Activated T-cell treated with anti-CD3 and anti-CD28 coated beads, Interleukin-2, amount 50 U/mL, for 1 hour (primary cell): ENCODE data around the gene MYNN.
A peak's percentile ranks its signal among the peaks of the same experiment; 100 is the strongest.

Source experiments
- DNase-seq: peaks from one replicate; pipeline ENCODE4 v3.0.0-alpha.2; 2020

Gene MYNN

GRCh38 chr3:169780742-169781141 lies 7.5 kb downstream of the MYNN start:
- DNase-seq = no peak

DNA sequence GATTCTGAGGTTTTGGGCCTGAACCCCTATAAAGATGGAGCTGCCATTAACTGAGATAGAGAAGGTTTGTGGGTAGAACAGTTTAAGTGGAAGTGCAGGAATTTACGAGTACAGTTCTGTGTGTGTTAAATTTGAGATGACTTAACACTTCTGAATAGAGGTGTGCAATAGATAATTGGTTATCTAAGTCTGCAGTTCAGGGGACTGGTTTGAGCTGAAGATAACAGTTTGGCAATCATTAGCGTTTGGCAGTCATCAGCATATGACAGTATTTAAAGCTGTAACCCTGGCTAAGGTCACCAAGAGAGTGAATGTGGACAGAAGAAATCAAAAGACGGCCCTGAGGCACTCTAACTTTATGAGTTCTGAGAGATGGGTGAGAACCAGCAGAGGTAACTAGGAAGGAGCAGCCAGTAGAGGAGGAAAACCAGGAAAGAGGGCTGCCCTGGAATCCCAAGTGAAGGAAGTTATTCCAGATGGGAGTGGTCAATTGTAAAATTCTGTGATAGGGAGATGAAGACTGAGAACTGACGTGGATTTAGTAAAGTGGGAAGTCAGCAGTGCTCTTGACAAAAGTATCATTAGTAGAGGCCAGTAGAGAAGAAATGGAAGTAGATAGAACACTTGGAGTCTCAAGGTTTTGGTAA lies 8.1 kb downstream of the MYNN start:
- DNase-seq = no peak

DNA sequence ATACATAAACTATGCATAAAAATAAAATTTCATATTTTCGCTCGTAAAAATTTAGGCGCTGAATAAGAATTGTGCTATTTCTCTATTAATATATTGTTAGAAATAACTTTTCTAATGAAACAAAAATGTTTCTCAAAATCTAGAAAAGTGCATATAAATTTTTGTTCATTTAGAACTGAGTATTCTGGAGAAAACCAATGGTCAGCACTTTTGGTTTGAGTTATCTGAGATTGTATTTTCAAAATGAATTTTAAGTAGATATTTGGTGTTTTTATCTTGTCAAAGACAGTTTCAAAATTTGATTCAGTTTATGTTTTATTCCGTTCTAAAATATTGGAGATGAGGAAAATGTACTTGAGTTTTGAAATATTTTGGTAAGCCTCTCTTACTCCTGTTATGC lies 13.9 kb downstream of the MYNN start:
- DNase-seq = no peak

GRCh38 chr3:169787791-169788190 lies 14.6 kb downstream of the MYNN start:
- DNase-seq = no peak

GRCh38 chr3:169790219-169790618 lies 17.0 kb downstream of the MYNN start:
- no peak for DNase-seq

- no peak for DNase-seq
Measured at GRCh38 chr3:169790687-169791429, 17.7 kb downstream of the MYNN start.

DNA sequence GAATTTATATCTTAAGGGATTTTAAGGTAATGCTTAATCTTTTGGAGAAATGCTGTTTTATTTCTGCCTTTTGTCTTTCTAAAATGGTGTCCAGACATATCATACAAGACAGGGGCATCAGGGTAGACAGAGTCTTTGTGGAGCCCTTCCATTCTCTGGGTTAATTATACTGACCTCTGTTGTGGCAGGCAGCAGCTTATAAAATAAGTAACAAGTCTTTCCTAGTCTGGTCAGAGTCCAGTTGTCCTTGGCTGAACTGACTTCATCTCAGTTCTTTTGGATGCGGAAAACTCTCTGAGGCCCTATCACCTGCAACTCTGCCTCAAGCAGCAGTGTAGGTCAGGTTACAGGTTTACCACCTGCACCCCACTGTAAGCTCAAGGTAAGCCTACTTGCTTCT lies 19.2 kb downstream of the MYNN start:
- DNase-seq = no peak

DNA sequence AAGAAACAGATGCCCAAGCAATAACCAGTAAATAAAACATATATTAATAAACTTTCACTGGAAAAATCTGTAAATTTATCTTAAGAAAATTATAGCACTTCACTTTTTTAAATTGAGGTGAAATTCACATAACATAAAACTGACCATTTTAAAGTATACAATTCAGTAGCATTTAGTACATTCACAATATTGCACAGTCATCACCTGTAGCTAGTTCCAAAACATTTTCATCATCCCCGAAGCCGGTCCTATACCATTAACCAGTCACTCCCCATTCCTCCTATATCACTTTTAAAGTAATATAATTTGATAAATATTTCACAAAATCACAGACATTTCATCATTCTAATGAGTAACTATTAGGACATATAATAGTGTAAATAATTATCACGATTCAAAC lies 31.5 kb downstream of the MYNN start:
- no peak for DNase-seq

DNA sequence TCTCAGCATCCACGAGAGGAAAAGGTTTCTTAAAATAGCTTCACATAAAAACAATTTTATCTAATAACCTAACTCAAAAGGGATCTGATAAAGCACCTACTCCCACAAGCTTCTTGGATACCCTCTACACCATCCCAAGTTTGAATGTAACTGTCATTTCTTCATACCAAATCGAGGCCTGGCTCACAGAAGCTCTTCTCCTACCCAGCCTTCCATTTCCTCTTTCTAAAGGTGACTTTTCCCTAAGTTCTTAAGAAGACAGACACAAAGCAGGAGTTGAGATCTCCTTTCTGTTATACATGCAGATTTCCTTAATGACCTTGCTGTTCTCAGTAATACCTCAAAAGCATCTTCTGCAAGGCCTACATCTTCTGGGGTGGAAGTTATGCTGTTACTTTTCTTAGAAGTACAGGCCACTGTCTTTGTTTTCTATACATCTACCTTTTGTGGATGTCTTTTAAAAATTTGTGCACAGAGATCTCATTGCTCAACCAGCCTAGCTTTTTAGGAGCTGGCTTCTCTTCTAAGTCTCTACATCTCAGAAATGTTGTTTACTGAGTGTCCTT lies 36.1 kb downstream of the MYNN start:
- no peak for DNase-seq

DNA sequence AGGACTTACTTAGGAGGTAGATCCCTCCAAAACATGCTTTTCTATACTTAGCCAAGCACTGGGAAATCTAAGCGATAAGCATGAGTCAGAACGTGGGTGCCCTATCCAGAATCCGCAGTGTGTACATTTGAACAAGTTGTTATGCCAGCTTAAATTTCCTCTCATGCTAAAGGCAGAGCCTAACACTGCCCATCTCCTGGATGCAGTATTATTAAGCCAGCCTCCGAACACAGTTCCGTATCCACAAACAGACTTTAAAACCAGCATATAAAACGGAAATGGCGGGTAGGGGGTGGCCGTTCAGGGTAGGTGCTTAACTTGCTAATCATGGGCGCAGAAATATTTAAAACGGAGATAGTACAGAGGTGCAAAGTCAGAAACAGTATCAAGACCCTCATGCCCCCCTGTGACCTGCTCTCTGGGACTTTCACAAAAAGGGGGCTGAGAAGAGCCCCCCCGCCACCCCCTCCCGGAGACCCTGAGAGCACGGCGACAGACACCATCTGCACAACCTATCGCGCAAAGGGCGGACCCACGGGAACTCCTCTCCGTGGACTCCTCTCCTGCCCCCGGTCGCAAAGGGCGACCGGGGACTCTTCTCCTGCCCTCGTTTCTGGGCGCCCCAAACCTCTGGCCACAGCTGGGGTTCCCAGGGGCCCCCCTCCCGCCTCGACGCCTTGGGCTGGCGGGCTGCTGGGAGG lies 38.6 kb downstream of the MYNN start:
- no peak for DNase-seq

DNA sequence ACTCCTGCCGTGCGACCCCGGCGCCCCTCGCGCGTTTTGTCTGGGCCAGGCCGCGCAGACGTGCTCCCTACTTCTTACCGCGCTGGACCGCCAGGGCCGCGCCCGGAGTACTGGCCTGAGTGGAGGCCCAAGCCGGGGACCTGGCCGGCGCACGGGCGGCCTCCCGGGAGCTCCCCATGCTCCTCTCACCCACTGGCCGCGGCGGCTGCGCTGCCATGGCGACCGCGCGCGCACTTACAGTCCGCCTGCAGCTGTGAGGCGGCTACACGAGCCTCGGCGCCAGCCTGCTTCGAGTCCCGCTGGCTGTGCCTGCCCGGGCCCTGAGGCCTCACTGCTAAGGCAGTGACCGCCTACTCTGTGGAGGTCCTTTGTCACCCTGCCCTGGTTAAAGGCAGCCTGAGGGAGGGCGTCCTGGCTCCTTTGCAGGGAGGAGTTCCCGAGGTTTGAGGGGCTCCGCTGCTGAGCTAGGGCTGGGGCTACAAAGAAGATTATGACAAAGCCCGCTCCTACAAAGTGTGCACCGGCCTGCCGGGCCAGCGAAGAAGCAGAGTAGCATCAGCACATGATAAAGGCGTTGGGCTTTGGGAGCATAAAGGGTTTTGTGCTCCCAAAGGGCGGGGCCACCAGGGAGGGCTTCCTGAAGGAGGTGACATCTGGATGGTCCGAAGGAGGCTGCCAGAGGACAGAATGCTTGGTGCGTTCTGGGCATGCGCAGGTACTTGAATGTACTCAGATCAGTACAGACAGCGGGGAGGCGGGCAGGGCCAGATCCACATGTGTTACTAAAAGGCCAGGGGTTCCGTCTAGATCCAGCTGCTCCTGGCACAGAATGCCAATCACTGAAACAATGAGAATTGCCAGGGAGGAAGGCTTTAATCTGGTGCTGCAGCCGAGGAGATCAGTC lies 39.4 kb downstream of the MYNN start, which contains the start of the genes LRRC34 and LRRIQ4:
Gene LRRC34, minus strand, starts transcription at position 573 of the 904 bp plus-strand sequence. Its CDS starts 356 bp downstream, at position 217.
Gene LRRIQ4, plus strand, starts transcription at position 539 of the 904 bp plus-strand sequence. CDS start 9,052 bp downstream, outside the sequence.
- peak; percentile 65 for DNase-seq

GRCh38 chr3:169813278-169813677 lies 40.1 kb downstream of the MYNN start:
- no peak for DNase-seq

GRCh38 chr3:169813757-169814517 lies 40.7 kb downstream of the MYNN start:
- DNase-seq = peak; percentile 70

DNA sequence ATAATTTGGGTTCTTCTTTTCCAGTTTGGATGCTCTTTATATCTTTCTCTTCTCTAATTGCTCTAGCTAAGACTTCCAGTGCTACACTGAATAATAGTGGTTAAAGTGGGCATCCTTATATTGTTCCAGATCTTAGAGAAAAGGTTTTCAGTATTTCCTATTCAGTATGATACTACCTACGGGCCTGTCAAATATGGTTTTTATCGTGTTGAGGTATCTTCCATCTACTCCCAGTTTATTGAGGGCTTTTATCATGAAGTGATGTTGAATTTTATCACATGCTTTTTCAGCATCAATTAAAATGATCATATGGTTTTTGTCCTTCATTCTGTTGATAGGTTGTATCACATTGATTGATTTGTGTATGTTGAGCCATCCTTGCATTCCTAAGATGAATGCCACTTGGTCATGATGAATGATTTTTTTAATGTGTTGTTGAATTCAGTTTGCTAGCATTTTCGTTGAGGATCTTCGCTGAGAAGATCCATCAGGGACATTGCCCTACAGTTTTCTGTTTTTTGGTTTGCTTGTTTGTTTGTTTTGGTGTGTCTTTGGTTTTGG lies 42.5 kb downstream of the MYNN start:
- no peak for DNase-seq

GRCh38 chr3:169818316-169818715 lies 45.1 kb downstream of the MYNN start:
- no peak for DNase-seq

DNA sequence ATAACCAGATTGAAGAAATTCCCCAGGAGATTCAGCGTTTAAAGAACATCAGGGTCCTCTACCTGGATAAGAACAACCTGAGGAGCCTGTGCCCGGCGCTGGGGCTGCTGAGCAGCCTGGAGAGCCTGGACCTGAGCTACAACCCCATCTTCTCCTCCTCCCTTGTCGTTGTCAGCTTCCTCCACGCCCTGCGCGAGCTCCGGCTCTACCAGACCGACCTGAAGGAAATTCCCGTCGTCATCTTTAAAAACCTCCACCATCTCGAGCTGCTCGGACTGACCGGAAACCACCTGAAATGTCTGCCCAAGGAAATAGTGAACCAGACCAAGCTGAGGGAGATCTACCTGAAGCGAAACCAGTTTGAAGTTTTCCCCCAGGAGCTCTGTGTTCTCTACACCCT lies 48.9 kb downstream of the MYNN start:
- DNase-seq = no peak

DNA sequence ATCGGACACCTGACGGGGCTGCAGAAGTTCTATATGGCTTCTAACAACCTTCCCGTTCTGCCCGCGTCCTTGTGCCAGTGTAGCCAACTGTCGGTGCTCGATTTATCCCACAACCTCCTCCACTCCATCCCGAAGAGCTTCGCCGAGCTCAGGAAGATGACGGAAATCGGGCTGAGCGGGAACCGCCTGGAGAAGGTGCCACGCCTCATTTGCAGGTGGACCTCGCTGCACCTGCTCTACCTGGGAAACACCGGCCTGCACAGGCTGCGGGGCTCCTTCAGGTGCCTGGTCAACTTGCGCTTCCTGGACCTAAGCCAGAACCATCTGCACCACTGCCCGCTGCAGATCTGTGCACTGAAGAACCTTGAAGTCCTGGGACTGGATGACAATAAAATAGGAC lies 49.3 kb downstream of the MYNN start:
- DNase-seq = no peak

DNA sequence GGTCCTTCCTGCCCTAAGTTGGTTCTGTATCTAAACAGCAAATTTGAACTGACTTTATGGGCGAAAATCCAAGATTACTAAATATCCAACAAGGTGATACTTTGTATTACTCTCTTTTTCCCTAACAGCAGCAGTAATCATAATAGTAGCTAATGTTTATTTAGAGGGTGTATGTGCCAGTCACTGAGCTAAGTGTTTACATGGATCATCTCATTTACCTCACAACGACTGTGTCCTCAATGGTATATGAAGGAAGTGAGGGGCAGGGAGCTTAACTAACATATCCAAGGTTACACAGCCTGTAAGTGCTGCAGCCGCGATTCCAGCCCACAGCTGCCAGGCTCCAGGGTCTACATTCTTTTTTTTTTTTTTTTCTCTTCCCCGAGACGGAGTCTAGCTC lies 49.8 kb downstream of the MYNN start:
- DNase-seq = no peak

DNA sequence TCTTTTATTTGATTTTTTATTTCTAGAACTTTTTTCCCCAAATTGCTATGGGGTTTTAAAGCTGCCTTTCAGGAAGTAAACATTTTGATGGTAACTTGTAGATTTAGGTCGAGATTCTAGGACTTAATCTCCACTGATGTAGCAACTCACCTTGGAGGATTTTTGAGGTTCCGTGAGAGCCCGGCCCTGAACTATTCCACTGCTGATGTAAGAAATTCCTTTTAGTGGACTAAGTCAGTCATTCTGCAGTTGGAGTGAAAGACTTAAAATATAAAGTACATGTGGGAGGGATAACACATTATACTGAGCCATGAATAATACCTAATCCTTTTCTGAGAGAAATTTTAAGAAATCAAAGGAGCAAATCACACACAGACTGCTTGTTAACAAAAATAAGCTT lies 52.1 kb downstream of the MYNN start:
- no peak for DNase-seq

- DNase-seq = no peak
Measured at GRCh38 chr3:169827712-169828111, 54.5 kb downstream of the MYNN start.

- no peak for DNase-seq
Measured at GRCh38 chr3:169835533-169835932, 62.3 kb downstream of the MYNN start.
